HG02943 (cell line): ENCODE measurements around the gene SMCR8.
"Not testable (repeated sequence)": the region's sequence is repeated elsewhere in the genome, so short reads cannot be mapped to it uniquely, and the experiment has no call there.

Experiments
- ATAC-seq: cut with Tn5 transposase; IDR thresholded peaks from one replicate; pipeline ENCODE4 v1.9.1; 2021; ENCODE audit warnings: mild to moderate bottlenecking, low read depth, moderate library complexity; ENCODE audit not compliant: unreplicated experiment

The SMCR8 gene

DNA sequence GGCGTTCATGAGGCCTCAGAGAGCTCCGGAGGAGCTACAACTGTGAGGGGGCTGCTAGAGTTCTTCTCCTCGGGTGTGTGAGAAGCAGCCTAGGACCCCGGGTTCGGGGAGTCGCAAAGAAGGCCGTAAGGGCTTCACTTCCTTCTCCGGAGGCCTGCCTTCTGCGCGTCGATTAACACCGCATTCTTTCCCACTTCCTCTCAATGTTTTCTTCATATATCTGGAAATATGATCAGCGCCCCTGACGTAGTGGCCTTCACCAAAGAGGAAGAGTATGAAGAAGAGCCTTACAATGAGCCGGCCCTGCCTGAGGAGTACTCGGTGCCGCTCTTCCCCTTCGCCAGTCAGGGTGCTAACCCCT lies 449 bp downstream of the SMCR8 start:
- ATAC-seq = no peak

DNA sequence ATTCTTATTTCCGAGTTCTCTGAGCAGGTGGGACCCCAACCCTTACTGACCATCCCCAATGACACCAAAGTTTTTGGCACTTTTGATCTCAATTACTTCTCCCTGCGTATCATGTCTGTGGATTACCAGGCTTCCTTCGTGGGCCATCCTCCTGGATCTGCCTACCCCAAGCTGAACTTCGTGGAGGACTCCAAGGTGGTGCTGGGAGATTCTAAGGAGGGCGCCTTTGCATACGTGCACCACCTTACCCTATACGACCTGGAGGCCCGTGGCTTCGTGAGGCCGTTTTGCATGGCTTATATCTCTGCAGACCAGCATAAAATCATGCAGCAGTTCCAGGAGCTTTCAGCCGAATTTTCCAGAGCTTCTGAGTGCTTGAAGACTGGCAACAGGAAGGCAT lies 868 bp downstream of the SMCR8 start:
- ATAC-seq = no peak

DNA sequence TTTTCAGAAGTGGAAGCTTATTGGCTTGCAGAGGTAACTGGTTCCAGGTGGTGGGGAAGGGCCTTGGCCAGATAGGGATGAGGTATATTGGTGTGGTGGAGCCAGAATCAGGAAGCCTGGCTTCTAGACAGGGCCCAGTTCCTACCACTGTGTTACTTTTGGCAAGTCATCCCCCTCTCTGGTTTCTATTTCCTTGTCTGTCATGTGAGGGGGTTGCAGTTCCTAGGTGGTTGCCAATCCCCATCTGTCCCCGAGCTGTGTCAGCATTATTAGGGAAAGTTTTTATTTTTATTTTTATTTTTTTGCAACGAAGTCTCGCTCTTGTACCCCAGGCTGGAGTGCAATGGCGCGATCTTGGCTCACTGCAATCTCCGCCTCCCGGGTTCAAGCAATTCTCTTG lies 3.0 kb downstream of the SMCR8 start:
- no peak for ATAC-seq

DNA sequence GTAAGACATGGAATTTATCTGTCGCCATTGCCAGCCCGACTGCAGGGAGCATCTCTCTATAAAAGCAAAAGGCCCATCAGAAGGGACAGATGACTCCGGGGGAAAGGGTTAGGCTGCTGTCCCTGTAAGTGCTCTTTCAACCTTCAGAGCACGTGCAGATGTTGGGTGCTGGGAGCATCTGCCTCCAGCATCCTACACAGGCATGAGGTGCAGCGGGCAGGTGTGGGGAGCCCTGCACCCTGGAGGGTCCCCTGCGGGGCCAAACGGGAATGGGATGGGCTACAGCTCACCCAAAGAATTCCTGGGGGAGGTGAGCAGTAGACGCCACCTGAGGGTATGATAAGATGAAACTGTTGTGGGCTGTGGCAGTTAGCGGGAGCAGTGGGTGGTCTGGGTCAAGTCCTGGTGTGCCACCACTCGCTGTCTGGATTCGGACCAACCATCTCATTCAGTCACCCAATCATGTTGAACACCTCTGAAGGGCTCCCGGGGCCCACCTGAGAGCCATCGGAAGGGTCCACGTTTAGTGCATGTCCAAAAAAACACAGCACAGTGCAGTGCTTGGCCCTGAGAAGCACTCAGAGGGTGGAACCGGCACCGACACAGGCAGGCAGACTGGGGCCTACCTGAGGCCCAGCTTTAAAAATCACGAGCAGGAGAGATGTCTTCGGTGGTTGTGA lies 3.8 kb downstream of the SMCR8 start:
- ATAC-seq = no peak

DNA sequence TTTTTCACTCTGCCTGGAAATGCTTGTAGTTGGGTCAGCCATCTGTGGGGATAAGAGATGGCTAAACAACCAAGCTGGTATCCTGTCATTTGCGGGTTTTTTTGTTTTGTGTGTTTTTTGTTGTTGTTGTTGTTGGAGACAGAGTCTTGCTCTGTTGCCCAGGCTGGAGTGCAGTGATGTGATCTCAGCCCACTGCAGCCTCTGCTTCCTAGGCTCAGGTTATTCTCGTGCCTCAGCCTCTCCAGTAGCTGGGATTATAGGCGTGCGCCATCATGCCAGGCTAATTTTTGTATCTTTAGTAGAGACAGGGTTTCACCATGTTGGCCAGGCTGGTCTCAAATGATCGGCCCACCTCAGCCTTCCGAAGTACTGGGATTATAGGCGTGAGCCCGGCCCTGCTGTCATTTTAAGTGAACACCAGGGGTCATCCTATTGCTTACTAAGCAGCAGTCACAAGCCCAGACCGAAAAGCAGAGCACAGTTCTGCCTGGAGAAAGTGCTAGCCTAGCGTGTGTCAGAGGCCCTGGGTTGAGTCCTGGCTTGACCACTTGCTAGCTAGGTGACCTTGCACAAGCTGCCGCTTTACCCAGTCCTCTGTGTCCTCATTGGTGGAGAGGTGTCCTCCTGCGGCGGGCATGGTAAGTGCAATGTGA lies 4.6 kb downstream of the SMCR8 start:
- ATAC-seq = no peak

DNA sequence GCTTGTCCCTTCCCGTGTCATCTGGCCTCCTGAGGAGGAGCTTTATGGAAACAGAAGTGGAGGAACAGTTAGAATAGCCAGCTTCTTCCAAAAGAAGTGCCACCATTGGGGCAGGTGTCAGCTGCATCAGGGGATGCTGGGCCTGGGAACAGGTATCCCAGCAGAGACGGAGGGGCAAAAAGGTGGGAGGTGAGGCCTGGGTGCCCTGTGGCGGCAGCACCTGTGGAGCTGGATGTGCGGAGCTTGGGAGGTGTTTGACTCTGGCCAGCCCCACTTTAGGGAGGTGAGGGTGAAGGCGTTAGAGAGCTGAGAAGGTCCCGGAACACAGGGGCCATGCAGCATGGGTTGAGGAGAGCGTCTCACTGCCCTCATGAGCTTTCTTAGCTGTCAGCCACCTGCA lies 5.2 kb downstream of the SMCR8 start:
- no peak for ATAC-seq

DNA sequence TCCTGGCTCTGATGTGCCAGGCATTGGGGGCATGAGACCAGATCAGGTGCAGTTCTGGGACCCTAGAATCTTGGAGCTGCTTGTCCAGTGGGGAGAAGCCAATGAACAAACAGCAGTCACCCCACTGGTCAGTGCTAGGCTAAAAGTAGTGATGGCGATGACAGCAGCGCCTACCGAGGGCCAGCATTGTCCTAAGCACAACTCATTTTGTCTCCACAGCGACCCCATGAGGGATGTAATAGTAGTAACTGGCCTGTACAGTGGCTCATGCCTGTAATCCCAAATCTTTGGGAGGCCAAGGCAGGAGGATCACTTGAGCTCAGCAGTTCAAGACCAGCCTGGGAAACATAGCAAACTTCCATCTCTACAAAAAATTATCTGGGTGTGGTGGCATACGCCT lies 6.2 kb downstream of the SMCR8 start:
- ATAC-seq = no peak

DNA sequence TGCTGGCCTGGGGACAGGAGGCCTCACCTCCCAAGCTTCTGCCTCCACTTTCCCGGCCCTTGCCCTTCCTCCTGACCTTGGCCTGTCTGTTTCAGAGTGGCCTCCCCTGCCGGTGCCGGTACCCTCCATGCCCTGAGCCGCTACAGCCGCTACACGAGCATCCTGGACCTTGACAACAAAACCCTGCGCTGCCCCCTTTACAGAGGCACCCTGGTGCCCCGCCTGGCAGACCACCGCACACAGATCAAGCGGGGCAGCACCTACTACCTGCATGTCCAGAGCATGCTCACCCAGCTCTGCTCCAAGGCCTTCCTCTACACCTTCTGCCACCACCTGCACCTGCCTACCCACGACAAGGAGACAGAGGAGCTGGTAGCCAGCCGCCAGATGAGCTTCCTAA lies 7.4 kb downstream of the SMCR8 start:
- no peak for ATAC-seq

DNA sequence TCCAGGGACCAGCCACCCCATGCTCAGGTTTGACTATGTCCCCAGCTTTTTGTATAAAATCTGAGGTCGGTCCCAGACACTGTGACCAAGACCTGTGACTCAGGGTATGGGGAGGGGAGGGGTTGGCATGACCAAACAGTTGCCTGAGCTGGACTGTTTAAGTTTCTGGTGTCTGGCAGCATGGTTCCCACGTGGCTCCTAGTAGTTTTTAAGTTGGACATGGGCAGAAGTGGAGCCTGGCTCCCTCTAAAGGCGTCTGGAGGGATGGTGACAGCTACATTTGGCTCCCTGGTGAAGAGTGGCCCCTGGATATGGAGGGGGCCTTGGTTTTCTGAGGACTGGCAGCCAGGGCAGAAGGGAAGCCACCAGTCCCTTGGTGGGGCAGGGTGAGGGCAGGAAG lies 7.9 kb downstream of the SMCR8 start:
- ATAC-seq = no peak

DNA sequence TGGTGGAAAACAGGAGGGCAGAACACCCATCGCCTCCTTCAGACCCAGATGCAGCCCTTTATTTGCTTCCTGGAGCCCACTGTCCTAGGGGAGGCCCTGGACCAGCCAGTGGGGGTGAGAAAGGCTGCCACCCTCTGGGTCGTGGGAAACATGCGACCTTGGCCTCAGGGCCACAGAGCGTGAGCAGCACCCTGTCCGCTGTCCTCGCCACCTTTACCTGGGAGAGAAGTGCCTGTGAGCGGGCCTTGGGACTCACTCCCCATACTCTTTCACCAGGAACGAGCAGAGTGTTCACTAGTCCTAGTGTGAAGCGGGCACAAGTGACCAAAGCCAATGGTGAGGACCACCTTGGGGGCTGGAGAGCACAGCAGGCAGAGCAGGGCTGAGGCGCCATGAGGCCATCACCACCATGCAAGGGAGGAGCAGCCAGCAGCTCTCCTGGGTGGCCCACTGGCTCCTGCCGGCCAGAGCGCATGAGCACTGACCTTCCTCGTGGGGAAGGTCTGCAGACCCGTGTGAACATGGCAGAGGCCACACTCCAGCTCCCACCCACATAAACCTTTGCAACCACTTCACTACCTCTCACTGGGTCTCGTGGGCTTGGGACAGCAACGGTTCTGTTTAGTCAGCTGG lies 8.5 kb downstream of the SMCR8 start:
- no peak for ATAC-seq

DNA sequence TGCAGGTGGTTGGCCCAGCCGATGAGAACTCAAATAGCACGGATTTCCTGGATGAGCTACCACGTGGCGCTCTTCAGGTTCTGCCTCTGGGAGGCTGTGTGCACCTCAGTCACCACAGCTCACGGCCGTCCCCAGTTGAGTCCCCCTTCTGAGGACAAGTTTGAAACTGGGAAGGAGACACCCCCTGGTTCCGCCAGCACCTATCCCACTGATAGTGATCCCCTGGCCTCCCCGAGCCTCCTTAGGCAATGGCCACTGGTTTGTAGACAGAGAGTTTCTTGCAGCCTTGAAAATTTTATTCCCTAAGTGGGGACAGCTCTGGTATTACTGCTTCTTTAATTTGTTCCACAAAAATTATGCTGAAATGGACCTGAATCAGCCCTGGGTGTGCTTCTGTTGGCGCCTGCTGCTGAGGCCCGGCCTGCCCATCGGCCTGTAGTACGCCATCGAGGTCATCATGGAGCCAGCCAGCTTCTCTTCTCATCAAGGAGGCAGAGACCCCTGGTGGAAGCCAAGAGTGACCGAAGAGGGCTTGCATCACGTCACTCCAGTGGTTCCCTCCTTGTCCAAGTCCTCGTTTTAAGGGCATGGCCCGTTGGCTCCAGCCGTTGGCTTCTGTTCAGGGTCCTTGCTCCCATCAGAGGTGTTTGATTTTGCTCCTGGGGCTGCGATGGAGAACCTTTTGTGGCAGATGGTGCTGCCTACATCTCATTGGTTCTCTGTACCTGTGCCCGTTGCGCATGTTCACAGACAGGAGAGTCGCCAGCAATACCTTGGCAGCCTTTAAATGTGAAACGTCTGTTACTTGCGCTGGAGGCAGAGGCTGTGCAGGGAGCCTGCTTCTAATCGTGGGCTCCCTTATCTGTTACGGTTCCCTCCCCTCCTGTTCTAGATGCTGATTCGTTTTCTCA lies 9.3 kb downstream of the SMCR8 start:
- no peak for ATAC-seq

DNA sequence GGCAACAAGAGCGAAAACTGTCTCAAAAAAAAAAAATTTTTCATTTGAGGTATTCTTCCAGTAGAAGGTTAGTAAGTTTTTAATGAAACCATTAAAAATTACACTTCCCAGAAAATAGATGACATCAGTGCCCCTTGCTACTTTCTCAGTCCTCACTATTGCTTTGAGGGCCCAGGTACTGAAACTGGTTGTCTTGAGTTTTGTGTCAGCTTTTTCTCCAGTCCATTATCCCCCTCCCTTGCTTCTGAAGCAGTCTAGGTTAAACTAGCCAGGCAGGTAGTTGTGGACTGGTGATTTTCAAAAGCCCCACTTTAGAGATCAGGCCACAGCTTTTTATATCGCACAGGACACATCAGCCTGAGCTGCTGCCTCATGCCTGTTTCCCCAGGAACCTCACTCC lies 10.9 kb downstream of the SMCR8 start:
- ATAC-seq = no peak

DNA sequence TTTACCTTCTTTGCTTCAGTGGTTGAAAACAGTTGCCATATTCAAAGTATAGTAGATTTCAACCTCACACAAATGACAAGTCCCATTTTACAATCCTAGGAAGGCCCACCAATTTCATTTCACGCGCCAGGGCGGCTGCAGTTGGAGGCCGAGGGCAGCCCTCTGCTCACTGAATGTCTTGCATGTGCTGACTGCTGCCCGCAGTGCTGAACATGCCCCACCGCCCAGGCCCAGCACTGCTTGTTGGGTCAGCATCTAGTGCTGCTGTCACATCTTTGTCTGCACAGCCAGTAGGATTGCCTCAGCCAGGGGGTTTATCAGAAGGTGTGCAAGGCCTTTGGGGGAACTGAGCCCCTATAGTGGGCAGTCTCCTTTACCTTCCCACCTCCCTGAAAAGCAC lies 11.5 kb downstream of the SMCR8 start:
- ATAC-seq = no peak

DNA sequence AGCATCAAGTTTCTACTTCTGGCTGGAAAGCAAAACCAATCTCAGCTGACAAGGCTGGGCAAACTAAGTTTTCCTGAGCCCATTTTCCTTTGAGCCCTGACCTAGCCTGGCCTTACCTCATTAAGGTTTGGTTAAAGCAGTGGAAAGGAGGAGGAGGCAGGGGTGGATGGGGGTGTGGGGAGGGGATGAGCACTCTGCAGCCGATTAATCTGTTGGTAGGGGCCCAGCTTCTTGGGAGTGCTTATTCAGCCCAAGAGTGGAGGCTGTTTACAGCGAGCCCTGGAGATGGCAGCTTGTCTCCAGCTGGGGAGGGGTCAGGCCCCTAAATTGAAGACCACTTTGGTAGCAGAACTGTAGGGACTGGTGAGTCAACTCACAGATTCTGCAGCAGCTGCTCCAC lies 12.0 kb downstream of the SMCR8 start:
- no peak for ATAC-seq

DNA sequence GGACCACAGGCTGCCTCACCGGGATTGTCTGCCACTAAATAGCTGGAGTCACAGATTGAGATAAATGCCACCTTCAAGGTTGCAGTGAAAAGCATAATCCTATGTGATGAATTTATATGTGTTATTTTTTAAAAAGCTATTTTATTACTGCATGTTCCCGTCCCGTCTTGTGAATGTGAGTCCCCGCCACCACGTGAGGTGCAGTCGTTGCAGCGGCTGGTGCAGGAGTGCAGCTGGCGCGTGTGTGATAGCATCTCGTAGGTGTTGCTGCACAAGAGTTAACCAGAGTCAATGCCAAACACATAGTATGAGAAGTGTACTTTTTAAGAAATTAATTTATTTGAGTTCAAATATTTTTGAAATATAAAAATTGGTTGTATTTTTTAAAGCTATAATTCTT lies 12.5 kb downstream of the SMCR8 start:
- ATAC-seq = no peak

DNA sequence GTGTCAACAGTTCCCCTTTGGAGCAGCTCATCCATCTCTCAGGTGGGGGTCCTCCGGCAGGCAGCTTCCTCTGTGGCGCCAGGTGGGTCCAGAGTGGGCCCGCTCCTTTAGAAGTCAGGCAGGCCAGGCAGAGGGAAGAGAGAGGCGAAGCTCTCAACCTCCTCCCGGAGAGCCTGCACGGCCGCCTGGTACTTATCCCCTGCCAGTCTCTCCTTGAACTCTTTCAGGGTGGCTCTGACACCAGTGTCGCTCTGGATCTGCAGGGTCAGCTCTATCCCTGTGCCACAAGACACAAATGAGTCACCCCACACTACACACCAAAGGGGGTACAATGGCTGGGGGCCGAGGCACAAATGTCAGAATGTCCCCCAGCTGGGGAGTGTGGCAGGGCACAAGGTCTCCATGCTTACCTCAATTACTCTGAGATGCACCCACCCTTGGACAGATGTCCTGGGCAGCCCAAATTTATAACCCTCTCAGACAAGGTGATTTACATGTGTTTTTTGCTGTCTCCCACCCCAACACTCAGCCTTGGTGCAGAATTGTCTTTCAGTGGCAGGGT lies 13.6 kb downstream of the SMCR8 start:
- ATAC-seq = no peak

DNA sequence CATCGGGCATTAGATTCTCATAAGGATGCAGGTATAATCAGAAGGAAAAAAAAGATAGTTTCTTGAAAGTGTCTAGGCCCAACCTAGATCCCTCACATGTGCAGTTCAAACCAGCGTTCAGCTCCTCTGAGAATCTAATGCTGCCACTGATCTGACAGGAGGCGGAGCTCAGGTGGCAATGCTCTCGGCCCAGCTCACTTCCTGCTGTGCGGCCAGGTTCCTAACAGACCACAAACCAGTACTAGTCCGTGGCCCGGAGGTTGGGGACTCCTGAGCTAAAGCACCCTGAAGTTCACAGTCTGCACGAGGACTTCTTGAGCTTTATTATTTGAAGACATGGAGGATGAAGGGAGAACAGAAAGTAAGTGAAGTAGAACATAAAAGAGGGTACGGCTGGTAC lies 16.8 kb downstream of the SMCR8 start:
- ATAC-seq = no peak

DNA sequence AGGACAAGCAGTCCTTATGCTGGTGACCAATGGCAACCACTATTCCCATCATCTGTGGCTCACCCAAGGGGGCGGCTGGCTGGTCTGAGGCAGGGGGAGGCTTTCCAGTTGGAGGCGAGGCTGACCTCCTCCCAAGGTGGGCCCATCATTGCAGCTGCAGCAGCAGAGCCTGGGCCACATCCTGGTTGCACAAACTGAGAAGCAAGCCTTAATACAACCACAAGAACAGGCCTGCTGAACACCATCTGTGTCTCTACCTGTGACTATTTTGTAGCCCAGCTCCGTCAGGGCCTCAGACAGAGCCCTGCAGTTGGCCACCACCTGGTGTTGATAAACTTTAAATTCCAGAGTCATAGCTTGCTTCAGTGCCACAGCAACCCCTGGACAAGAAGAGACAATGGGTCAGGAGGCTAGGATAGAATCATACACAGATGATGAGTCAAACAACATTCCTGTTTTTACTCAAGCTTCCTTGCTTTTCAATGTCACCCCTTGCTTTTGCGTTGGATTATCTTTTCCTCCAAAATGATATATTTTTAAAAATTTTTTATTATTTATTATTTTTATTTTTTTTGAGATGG lies 17.9 kb downstream of the SMCR8 start:
- no peak for ATAC-seq

DNA sequence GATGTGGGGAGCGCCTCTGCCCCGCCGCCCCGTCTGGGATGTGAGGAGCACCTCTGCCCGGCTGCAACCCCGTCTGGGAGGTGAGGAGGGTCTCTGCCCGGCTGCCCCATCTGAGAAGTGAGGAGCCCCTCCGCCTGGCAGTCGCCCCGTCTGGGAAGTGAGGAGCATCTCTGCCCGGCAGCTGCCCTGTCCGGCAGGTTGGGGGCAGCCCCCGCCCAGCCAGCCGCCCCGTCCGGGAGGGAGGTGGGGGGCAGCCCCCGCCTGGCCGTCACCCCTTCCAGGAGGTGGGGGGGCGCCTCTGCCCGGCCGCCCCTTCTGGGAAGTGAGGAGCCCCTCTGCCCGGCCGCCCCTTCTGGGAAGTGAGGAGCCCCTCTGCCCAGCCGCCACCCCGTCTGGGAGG lies 23.1 kb downstream of the SMCR8 start:
- not testable (repeated sequence) for ATAC-seq

DNA sequence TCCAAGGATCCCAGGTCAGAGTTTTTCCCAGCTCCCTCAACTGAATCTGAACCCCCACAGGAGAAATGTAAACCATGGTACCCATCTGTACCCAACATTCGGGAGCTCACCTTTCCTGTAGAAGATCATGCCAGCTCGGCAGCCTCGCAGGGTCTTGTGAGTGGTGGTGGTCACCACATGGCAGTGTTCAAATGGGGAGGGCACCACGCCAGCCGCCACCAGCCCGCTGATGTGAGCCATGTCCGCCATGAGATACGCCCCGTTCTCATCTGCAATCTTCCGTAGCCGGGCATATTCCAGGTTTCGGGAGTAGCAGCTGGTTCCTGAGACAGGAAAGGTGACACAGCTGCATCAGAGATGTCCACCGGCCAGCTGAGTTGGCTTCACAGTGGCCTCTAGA lies 24.8 kb downstream of the SMCR8 start:
- no peak for ATAC-seq

DNA sequence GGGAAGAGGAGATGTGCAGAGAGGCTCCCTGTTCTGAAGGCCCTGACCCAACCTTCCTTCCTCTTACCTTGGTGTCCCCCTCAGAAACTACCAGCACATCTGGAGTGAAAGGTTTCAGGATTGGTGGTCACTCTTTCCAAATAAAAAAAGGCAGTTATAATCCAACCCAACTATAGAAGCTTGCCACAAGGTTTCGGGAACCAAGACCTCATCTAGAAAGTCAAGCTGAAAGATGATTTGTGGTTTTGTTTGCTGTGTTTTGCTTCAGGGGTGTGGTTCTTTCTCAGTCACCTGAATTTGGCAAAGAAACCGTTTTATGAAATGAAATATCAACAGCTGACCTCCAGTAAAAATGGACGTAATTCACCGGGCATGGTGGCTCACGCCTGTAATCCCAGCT lies 28.9 kb downstream of the SMCR8 start:
- no peak for ATAC-seq
